Measurements from ENCODE around the gene HMBS.

DNA sequence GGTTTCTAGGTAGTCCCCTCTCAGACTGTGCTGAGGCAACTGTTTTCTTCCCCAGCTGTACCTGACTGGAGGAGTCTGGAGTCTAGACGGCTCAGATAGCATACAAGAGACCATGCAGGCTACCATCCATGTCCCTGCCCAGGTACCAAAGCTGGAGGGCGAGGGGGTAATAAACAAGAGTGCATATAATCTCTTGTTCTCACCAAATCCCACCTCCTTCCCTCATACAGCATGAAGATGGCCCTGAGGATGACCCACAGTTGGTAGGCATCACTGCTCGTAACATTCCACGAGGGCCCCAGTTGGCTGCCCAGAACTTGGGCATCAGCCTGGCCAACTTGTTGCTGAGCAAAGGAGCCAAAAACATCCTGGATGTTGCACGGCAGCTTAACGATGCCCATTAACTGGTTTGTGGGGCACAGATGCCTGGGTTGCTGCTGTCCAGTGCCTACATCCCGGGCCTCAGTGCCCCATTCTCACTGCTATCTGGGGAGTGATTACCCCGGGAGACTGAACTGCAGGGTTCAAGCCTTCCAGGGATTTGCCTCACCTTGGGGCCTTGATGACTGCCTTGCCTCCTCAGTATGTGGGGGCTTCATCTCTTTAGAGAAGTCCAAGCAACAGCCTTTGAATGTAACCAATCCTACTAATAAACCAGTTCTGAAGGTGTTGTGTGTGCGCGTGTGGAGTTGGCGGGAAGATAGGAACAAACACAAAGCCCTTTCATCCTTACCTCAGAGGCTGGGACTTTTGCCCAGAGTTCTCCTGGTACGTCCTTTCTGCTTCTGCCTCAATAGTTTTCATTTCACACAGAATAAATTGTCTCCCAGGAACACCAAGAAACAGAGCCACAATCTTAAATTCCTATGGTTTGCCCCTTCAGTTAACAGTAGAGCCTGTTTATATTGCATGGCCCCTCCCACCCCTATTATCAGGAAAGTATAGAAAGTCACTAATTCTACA is 8.5 kb downstream of the HMBS start:
- TF ChIP-seq, protein P1, sequence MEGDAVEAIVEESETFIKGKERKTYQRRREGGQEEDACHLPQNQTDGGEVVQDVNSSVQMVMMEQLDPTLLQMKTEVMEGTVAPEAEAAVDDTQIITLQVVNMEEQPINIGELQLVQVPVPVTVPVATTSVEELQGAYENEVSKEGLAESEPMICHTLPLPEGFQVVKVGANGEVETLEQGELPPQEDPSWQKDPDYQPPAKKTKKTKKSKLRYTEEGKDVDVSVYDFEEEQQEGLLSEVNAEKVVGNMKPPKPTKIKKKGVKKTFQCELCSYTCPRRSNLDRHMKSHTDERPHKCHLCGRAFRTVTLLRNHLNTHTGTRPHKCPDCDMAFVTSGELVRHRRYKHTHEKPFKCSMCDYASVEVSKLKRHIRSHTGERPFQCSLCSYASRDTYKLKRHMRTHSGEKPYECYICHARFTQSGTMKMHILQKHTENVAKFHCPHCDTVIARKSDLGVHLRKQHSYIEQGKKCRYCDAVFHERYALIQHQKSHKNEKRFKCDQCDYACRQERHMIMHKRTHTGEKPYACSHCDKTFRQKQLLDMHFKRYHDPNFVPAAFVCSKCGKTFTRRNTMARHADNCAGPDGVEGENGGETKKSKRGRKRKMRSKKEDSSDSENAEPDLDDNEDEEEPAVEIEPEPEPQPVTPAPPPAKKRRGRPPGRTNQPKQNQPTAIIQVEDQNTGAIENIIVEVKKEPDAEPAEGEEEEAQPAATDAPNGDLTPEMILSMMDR (IDR thresholded peaks at IDR 0.05 in 4 of 5, conservative IDR thresholded peaks at IDR 0.05 in 1 of 5) = no peak
- no peak for TF ChIP-seq POLR2A (IDR thresholded peaks at IDR 0.05)

Measured in gastrocnemius medialis (tissue), 4 donors.